IMR-90 (cell line): Measurements from ENCODE around the gene APOBEC3B.

ENCODE experiments used
- CTCF ChIP-seq: conservative IDR thresholded peaks from 2 replicates; pipeline ENCODE4 v1.5.1; 2012; ENCODE audit warnings: mild to moderate bottlenecking, low read depth, low read length, improper control_type of control experiment
- ELK1 ChIP-seq: fragments of 150-350 bp; IDR thresholded peaks from 2 replicates; pipeline ENCODE4 v1.6.1; 2016; ENCODE audit warnings: low read depth, mild to moderate bottlenecking, low read length, moderate library complexity, borderline replicate concordance
- MAFK ChIP-seq: IDR thresholded peaks from 2 replicates; pipeline ENCODE4 v1.6.1; 2012; ENCODE audit warnings: low read depth, low read length, improper control_type of control experiment
- MAZ ChIP-seq: IDR thresholded peaks from 2 replicates; pipeline ENCODE4 v1.6.1; 2012; ENCODE audit warnings: low read depth, mild to moderate bottlenecking, low read length, improper control_type of control experiment, moderate library complexity, borderline replicate concordance
- MXI1 ChIP-seq: IDR thresholded peaks from 2 replicates; pipeline ENCODE4 v1.6.1; 2012; ENCODE audit warnings: low read depth, mild to moderate bottlenecking, low read length, moderate library complexity, borderline replicate concordance
- NFE2L2 ChIP-seq: fragments of 150-350 bp; IDR thresholded peaks from 2 replicates; pipeline ENCODE4 v1.6.1; 2016; ENCODE audit warnings: low read depth, mild to moderate bottlenecking, low read length
- POLR2A ChIP-seq: IDR thresholded peaks from 2 replicates; pipeline ENCODE4 v1.6.1; 2012; ENCODE audit warnings: mild to moderate bottlenecking, low read depth, low read length
- RAD21 ChIP-seq: IDR thresholded peaks from 2 replicates; pipeline ENCODE4 v1.6.1; 2012; ENCODE audit warnings: low read length, improper control_type of control experiment
- RCOR1 ChIP-seq: IDR thresholded peaks from 2 replicates; pipeline ENCODE4 v1.6.1; 2012; ENCODE audit warnings: mild to moderate bottlenecking, low read length, improper control_type of control experiment; ENCODE audit not compliant: insufficient replicate concordance
- RFX5 ChIP-seq: IDR thresholded peaks from 2 replicates; pipeline ENCODE4 v1.8.0; 2012; ENCODE audit warnings: low read depth, mild to moderate bottlenecking, low read length, moderate library complexity
- SMC3 ChIP-seq: fragments of 150-350 bp; IDR thresholded peaks from 2 replicates; pipeline ENCODE4 v1.6.1; 2016; ENCODE audit warnings: low read depth, mild to moderate bottlenecking, antibody characterized with exemption, low read length, moderate library complexity
- TF ChIP-seq, protein P1 (sequence below): fragments of 150-350 bp; IDR thresholded peaks from 2 replicates; pipeline ENCODE4 v1.6.1; 2017; ENCODE audit warnings: mild to moderate bottlenecking, antibody characterized with exemption, low read length, low read depth

DNA sequence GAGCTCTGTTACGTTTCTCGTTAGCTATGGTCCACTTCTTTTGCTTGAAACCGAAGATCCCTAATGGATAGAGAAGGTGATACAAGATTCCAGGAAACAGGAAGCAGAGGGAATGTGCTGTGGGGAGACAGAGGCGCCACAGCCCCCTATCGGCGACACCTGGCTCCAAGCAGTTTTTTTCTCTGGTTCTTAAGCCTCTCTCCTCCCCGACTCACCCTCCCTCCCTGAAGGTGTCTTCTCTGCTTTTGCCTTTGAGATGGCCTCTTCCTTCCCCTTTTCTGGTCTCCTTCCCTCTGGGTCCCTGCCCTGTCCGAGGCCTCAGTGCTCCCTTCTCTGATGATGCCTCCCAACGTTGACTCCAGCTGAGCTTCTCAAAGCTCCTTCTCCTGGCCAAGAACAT, 38.9 kb upstream of the APOBEC3B start:
- TF ChIP-seq CTCF (no peak), RFX5 (no peak), RCOR1 (no peak), ELK1 (no peak), POLR2A (no peak), SMC3 (no peak), MXI1 (no peak), NFE2L2 (no peak), RAD21 (no peak), MAZ (no peak), MAFK (no peak)
- TF ChIP-seq, protein P1, sequence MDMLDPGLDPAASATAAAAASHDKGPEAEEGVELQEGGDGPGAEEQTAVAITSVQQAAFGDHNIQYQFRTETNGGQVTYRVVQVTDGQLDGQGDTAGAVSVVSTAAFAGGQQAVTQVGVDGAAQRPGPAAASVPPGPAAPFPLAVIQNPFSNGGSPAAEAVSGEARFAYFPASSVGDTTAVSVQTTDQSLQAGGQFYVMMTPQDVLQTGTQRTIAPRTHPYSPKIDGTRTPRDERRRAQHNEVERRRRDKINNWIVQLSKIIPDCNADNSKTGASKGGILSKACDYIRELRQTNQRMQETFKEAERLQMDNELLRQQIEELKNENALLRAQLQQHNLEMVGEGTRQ = no peak
